ENCODE data around the gene PI4KA.

DNA sequence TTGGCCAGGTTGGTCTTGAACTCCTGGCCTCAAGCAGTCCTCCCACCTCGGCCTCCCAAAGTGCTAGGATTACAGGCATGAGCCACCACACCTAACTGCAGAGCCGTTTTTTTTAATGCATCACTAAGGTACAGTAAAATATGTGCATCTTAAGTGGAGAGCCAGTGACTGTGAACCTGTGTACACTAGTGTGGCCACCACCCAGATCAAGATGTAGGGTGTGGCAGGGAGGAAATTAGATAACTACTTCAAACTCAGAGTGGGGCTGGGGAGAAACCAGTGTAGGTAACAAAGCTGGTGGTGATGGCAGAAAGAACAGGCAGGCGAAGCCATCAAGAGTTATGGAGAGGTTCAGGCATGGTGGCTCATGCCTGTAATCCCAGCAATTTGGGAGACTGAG, 14.6 kb upstream of the PI4KA start:
- TF ChIP-seq, protein P1, sequence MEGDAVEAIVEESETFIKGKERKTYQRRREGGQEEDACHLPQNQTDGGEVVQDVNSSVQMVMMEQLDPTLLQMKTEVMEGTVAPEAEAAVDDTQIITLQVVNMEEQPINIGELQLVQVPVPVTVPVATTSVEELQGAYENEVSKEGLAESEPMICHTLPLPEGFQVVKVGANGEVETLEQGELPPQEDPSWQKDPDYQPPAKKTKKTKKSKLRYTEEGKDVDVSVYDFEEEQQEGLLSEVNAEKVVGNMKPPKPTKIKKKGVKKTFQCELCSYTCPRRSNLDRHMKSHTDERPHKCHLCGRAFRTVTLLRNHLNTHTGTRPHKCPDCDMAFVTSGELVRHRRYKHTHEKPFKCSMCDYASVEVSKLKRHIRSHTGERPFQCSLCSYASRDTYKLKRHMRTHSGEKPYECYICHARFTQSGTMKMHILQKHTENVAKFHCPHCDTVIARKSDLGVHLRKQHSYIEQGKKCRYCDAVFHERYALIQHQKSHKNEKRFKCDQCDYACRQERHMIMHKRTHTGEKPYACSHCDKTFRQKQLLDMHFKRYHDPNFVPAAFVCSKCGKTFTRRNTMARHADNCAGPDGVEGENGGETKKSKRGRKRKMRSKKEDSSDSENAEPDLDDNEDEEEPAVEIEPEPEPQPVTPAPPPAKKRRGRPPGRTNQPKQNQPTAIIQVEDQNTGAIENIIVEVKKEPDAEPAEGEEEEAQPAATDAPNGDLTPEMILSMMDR (IDR thresholded peaks at IDR 0.05) = no peak
- no peak for TF ChIP-seq POLR2A (IDR thresholded peaks at IDR 0.05)
